Spinal cord (tissue), 10 donors: ENCODE results near the gene CIT. TPM values are rescaled to one million over a fixed set of nuclear protein-coding genes. Genes with fewer than 3 reads are reported as not detected.

ENCODE experiments used
- DNase-seq, 6 donors: peaks; one replicate each; pipeline versions ENCODE4 v3.0.0 to v3.0.0-alpha.2; 2013 to 2015; ENCODE audit warnings: low spot score in 6 of 6, low read depth in 4 of 6
- H3K27ac ChIP-seq: one replicate; pipeline ENCODE4 v1.5.1; 2013; ENCODE audit warnings: low read depth, low read length, control low read depth
- H3K27me3 ChIP-seq: one replicate; pipeline ENCODE4 v1.6.1; 2013; ENCODE audit warnings: low read length; ENCODE audit not compliant: control insufficient read depth, insufficient read depth
- H3K36me3 ChIP-seq: one replicate; pipeline ENCODE4 v1.6.1; 2013; ENCODE audit warnings: low read length; ENCODE audit not compliant: control insufficient read depth, insufficient read depth
- H3K4me1 ChIP-seq: one replicate; pipeline ENCODE4 v1.6.1; 2013; ENCODE audit warnings: low read length; ENCODE audit not compliant: control insufficient read depth, insufficient read depth
- H3K4me3 ChIP-seq: one replicate; pipeline ENCODE4 v1.5.1; 2013; ENCODE audit warnings: low read depth, low read length, control low read depth
- H3K9me3 ChIP-seq: one replicate; pipeline ENCODE4 v1.6.1; 2013; ENCODE audit warnings: low read length; ENCODE audit not compliant: control insufficient read depth, insufficient read depth
- WGBS: methylation state at CpG from one replicate; pipeline ENCODE4 v1.1.5; 2013; ENCODE audit warnings: missing lambda C conversion rate; ENCODE audit not compliant: insufficient coverage; 5-methylcytosine and 5-hydroxymethylcytosine counted together
- long read RNA-seq, 4 donors: transcript quantifications; one replicate each; lab custom pipeline, GENCODE V29; 2026
- polyA plus RNA-seq, 2 donors: library from polyadenylated mRNA; unstranded; fragments of 120-200 nt; gene quantifications; one replicate each; pipeline ENCODE4 v1.2.1, GENCODE V29; 2013; ENCODE audit not compliant: insufficient read length in 2 of 2
- total RNA-seq, 2 donors: library from RNA; depleted of rRNA in 1 of 2; stranded (reverse); fragments of 120-200 nt in 1 of 2; fragments of >200 nt in 1 of 2; gene quantifications; one replicate each; pipeline versions ENCODE4 v1.2.3 to v1.2.4, GENCODE V29; 2013 to 2014
- donor health status: healthy.

The CIT gene, protein sequence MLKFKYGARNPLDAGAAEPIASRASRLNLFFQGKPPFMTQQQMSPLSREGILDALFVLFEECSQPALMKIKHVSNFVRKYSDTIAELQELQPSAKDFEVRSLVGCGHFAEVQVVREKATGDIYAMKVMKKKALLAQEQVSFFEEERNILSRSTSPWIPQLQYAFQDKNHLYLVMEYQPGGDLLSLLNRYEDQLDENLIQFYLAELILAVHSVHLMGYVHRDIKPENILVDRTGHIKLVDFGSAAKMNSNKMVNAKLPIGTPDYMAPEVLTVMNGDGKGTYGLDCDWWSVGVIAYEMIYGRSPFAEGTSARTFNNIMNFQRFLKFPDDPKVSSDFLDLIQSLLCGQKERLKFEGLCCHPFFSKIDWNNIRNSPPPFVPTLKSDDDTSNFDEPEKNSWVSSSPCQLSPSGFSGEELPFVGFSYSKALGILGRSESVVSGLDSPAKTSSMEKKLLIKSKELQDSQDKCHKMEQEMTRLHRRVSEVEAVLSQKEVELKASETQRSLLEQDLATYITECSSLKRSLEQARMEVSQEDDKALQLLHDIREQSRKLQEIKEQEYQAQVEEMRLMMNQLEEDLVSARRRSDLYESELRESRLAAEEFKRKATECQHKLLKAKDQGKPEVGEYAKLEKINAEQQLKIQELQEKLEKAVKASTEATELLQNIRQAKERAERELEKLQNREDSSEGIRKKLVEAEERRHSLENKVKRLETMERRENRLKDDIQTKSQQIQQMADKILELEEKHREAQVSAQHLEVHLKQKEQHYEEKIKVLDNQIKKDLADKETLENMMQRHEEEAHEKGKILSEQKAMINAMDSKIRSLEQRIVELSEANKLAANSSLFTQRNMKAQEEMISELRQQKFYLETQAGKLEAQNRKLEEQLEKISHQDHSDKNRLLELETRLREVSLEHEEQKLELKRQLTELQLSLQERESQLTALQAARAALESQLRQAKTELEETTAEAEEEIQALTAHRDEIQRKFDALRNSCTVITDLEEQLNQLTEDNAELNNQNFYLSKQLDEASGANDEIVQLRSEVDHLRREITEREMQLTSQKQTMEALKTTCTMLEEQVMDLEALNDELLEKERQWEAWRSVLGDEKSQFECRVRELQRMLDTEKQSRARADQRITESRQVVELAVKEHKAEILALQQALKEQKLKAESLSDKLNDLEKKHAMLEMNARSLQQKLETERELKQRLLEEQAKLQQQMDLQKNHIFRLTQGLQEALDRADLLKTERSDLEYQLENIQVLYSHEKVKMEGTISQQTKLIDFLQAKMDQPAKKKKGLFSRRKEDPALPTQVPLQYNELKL (N-terminal part only)
- 10 to 100 TPM; 28.5 to 51.0 TPM for total RNA-seq
- 10 to 100 TPM; 40.5 to 54.5 TPM for polyA plus RNA-seq
- long read RNA-seq, donor 1, partial matches to known transcripts = 0 of 1 reads
- long read RNA-seq, donor 1, other reads (novel, unspliced or antisense) = 0 of 1 reads
- long read RNA-seq, donor 2 = 0 reads
- long read RNA-seq, donor 3 = 0 reads
- long read RNA-seq, donor 4 = 0 reads

DNA sequence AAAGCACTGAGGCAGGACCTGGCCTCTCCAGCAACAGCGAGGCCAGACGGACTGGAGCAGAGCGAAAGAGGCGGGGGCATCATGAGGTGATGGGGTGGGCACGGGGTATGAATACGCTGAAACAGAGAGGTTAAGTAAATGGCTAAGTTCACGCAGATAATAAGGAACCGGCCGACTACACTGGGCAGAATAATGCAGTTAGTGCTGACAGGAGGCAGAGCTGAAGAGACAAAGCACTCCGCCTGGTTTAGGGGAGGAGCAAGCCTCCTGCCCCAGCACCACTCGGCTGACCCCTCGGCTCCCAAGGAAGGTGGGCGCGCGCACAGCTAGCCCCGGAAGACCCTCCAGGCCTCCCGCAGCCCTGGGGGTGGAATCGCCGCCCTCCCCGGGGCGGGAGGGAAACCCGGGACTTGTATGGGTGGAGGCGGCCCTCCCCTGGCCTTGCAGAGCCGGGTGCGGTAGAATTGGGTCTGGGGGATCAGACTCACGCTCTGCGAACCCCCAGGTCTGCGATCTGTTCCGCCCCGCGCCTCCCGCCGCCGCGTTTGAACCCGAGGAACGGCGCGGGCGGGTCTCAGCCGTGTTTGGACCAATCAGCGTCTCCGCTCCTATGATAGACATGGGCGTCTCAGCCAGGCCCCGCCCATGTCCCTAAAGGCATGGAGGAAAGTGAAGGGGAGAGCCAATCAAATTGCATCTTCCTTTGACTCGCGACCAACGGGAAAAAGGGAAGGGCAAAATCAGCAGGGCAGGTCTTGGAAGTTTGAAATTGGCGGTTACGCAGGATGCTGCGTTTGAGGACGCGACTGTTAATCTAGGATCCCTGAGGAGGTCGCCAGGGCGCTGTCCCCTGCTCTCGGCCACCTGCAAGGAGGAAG is at the start of gene CIT:
Gene CIT (minus strand): TSS at position 560 of the 878 bp plus-strand sequence. CDS start 1,152 bp downstream, outside the sequence.
- under 1% methylated on average over 51 of the region's 56 CpGs for WGBS
- H3K27ac ChIP-seq = no peak within 1 kb of the TSS

DNA sequence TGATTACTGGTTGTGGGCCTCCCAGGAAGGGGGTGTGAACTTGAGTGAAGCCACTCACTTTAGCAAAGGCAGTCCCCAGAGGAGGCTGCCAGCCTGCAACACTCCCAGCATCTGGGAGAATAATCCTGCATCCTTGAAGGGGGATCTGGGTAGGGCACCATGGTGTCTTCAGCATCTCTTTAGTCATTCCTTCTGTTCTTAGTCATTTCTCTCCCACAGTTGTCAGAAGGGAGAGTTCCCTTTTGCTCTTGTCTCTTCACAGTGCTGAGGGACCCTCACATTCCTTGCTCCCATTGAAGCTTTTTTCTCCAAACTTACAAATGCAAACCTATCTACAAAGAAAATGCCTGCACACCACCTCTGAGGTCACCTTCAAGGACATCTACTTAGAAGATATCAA is 48.1 kb upstream of the CIT start:
- H3K27ac ChIP-seq = no peak overlapping the region
- no peaks in the 10 kb centered on the region for H3K9me3 ChIP-seq
- no peaks in the 10 kb centered on the region for H3K4me1 ChIP-seq
- no peaks in the 10 kb centered on the region for H3K36me3 ChIP-seq
- no peaks in the 10 kb centered on the region for H3K27me3 ChIP-seq
- DNase-seq = no peak
- no peak overlapping the region for H3K4me3 ChIP-seq

More for the DNA sequence above, at the start of gene CIT:
- H3K27me3 ChIP-seq = no peaks in the 10 kb centered on the region
- peak within 1 kb of the TSS; percentile 94 for H3K4me3 ChIP-seq
- H3K4me1 ChIP-seq = peaks cover 13% of the 10 kb centered on the region
- no peaks in the 10 kb centered on the region for H3K36me3 ChIP-seq
- H3K9me3 ChIP-seq = no peaks in the 10 kb centered on the region
- peak; percentile 87 to 99 (median 92) for DNase-seq

DNA sequence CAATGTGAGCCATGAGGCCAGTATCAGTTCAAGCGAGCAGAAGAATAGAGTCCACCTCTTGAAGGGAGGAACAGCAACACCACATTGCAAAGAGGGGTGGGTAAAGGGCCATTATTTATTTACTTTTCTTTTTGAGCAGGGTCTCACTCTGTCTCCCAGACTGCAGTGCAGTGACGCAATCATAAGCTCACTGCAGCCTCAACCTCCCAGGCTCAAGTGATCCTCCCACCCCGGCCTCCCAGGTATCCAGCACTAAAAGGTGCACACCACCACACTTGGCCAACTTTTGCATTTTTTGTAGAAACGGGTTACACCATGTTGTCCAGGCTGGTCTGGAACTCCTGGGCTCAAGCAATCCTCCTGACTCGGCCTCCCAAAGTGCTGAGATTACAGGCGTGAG is 42.9 kb upstream of the CIT start:
- 98% methylated on average over 5 of the region's 6 CpGs for WGBS
- H3K27ac ChIP-seq = no peak overlapping the region
- DNase-seq = no peak
- H3K4me1 ChIP-seq = no peaks in the 10 kb centered on the region
- H3K4me3 ChIP-seq = no peak overlapping the region
- no peaks in the 10 kb centered on the region for H3K27me3 ChIP-seq
- H3K9me3 ChIP-seq = no peaks in the 10 kb centered on the region
- H3K36me3 ChIP-seq = no peaks in the 10 kb centered on the region

DNA sequence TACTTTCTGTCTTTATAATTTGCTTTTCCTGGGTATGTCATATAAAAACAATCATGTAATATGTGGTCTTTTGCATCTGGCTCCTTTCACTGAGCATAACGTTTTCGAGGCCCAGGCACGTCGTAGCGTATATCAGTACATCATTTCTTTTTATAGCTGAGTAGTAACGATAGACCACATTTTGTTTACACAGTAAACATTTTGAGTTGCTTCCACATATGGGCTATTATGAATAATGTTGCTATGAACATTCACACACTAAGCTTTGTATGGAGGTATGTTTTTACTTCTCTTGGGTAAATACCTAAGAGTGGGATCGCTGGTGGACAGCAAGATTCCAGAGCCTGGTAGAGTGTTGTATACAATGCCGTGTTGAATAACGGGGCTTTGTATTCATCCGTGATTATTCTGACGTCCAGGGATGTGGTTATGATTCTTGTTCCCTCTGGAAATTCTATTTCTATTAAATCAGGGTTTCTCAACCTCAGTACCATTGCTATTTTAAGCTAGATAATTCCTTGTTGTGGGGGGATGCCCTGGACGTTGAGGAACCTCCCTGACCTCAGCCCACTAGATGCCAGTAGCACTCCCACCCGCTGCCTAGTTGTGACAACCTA is 38.9 kb upstream of the CIT start:
- DNase-seq = no peak
- no peaks in the 10 kb centered on the region for H3K9me3 ChIP-seq
- no peaks in the 10 kb centered on the region for H3K27me3 ChIP-seq
- 100% methylated on average over 1 of the region's 13 CpGs for WGBS
- no peak overlapping the region for H3K4me3 ChIP-seq
- no peak overlapping the region for H3K27ac ChIP-seq
- no peaks in the 10 kb centered on the region for H3K4me1 ChIP-seq
- H3K36me3 ChIP-seq = no peaks in the 10 kb centered on the region

DNA sequence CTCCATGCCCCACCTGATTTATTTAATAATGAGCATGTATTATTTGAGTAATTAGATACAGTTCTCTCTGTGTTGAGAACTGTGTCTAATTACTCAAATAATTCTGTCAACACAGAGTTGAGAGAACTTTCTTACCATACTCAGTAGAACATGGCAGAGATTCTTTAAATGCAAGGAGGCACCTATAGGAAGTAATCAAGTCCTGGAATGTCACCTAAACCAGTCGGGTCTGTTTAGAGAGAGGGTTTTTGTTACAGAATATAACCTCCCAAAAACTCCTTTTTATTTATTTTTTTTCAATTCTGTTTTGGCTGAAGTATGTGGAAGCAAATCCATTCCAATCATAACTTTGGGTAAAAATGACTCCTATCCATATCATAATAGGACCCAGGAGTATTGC is 37.5 kb upstream of the CIT start:
- H3K4me1 ChIP-seq = no peaks in the 10 kb centered on the region
- H3K9me3 ChIP-seq = no peaks in the 10 kb centered on the region
- no peak overlapping the region for H3K27ac ChIP-seq
- H3K4me3 ChIP-seq = no peak overlapping the region
- no peaks in the 10 kb centered on the region for H3K36me3 ChIP-seq
- no peaks in the 10 kb centered on the region for H3K27me3 ChIP-seq
- WGBS = no CpG with 5 or more reads among the region's 1 CpG
- DNase-seq = no peak

DNA sequence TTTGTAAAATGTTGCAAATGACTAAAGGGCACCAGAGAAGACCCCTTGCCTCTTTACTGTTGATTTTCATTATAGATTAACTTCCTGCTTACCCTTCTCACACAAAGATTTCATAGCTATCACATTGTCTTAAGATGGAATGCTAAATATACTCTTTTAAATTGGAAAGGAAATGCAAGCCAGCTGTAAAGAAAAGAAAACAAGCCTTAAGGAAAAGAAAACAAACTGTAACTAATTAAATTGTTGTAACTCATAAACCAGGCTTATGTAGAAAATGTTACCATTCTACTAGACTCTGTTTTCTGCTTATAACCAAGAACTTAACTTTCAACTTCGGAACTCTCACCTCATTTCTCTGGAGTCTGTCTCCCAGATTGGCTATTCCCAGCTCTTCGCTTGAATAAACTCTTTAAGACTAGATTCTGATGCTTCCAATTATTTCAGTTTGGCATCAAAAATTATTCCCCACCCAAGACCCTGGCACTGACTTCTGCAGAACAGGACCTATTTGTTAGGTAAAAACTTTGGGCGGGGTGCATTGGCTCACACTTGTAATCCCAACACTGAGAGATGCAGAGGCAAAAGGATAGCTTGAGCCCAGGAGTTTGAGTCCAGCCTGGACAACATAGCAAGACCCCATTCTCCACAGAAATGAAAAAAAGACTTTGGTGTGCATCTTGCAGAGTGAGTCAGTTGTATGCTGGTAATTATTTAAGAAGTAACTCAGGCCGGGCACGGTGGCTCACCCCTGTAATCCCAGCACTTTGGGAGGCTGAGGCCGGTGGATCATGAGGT is 36.6 kb upstream of the CIT start:
- Histone ChIP-seq H3K4me1 (no peaks in the 10 kb centered on the region), H3K36me3 (no peaks in the 10 kb centered on the region), H3K27me3 (no peaks in the 10 kb centered on the region), H3K27ac (no peak overlapping the region), H3K4me3 (no peak overlapping the region), H3K9me3 (no peaks in the 10 kb centered on the region)
- 89% methylated on average over 4 of the region's 6 CpGs for WGBS
- DNase-seq = no peak

DNA sequence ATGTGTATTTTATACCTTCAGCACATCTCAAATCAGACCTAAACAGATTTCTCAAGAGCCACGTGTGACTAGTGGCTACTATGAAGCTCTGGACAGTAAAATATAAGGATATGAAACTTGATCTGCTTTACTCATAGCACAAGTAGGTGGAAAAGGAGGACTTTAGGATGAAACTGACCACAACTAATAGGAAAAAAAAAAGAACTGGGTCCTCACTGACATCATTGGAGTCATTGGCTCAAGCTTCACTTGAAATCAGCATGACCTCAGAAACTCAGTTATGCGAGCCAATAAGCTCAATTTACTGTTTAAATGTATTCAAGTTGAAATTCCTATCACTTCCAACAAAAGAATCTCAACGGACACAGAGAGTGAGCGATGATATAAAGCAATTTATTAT is 34.1 kb upstream of the CIT start:
- Histone ChIP-seq H3K27me3 (no peaks in the 10 kb centered on the region), H3K36me3 (no peaks in the 10 kb centered on the region), H3K27ac (no peak overlapping the region), H3K4me3 (no peak overlapping the region), H3K9me3 (no peaks in the 10 kb centered on the region), H3K4me1 (no peaks in the 10 kb centered on the region)
- WGBS = no CpG with 5 or more reads among the region's 4 CpGs
- DNase-seq = no peak

DNA sequence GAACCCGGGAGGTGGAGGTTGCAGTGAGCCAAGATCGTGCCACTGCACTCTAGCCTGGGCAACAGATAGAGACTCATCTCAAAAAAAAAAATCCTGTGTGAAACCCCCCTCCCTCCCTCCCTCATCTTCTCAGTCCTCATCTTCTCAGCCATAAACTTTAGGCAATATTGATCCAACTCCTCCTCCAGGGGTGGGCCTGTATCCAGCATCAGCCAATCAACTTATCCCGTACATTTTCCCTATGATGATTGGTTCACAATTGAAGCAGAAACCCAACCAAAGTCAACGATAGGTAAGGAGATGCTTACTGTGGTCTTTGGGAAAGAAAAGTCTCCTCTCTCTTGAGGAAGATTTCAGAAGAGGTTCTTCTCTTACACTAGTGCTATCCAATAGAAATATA is 33.5 kb upstream of the CIT start:
- DNase-seq = no peak
- Histone ChIP-seq H3K4me1 (no peaks in the 10 kb centered on the region), H3K4me3 (no peak overlapping the region), H3K36me3 (no peaks in the 10 kb centered on the region), H3K27me3 (no peaks in the 10 kb centered on the region), H3K27ac (no peak overlapping the region), H3K9me3 (no peaks in the 10 kb centered on the region)
- WGBS = no CpG with 5 or more reads among the region's 4 CpGs
